GM10266 (cell line): ENCODE results near the gene PGR.

Source experiments
- DNase-seq: peaks from one replicate; pipeline ENCODE4 v3.0.0; 2012; ENCODE audit errors: extremely low spot score
- CTCF ChIP-seq: IDR thresholded peaks from 2 replicates; pipeline ENCODE4 v1.5.1; 2012; ENCODE audit warnings: mild to moderate bottlenecking, low read depth; ENCODE audit not compliant: control insufficient read depth, insufficient read depth; ENCODE audit errors: missing control alignments

The PGR gene

DNA sequence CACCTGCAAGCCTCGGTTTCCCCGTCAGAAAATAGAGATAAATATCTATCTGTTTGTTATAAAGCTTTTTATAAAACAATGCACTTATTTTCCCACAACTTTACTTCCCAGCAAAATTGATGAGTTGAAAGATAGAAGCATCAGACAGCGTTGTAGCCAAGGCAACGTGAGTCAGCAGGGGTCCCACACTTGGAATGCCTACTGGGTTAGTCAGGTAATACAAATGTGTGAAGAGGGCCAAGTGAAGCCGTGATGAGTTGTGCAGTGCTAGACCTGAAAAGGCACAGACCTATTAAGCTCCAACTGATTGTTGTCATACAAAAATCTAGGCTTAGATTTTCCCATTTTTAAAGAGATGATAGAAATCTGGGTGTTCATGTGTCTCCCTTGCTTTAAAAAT, 118.7 kb downstream of the PGR start:
- no peak for DNase-seq

GRCh38 chr11:101009690-101010055, 119.9 kb downstream of the PGR start:
- TF ChIP-seq CTCF = no peak
- DNase-seq = no peak

More for the DNA sequence above, 118.7 kb downstream of the PGR start:
- TF ChIP-seq CTCF = no peak

- no peak for TF ChIP-seq CTCF
- DNase-seq = no peak
Measured at GRCh38 chr11:101008961-101009689, 120.5 kb downstream of the PGR start.

DNA sequence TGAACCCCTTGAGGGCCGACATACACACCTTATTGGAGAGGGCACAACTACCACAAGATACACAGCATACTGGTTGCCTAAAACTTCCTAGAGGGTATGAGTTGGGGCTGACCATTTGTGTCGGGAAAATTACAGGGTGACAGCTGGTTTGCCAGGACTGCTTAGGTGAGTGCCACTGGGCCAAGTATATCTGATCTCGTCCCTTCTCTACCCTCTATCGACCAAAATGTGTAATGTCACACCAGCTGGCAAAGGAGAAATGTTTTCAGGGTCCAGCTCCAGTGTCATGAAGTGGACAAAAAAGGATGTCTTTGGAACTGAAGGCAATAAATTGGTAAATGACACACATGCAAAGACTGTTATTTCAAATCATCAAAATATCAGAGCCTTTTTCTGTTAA, 126.1 kb downstream of the PGR start:
- DNase-seq = no peak
- no peak for TF ChIP-seq CTCF

DNA sequence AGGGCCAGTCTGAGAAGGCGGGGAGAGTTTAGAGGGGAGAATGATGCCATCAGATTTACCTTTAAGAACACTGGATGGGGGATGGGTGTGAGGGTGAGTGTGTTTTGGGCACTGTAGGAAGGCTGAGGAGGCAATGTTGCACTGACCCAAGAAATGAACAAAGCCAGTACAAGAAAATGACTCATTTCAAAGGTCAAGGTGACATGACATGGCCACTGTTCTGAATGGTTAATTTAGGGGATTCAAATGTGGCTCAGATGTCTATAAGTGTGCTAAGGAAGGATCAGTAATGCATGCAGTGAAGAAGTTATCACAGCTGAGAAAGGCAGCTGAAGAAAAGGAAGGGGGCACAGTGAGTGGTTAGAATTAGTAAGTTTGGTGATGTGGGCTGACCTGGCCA, 129.9 kb downstream of the PGR start:
- no peak for DNase-seq

DNA sequence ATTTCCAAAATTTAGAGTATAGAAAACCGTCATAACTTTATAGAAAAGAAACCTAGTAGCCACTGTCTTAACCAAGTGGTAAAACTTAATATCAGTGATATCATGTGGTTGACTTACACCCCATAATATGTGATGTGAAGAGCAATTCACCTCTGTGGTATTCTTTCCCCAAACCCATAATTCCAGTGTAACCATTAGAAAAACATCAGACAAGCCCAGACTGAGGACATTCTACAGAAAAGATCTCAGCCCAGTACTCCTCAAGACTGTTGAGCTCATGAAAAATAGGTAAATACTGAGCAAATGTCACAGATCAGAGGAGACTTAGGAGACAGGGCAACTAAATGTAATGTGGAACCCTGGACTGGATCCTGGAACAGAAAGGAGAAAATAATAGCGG, 134.6 kb downstream of the PGR start:
- TF ChIP-seq CTCF = no peak

More for the DNA sequence above, 129.9 kb downstream of the PGR start:
- no peak for TF ChIP-seq CTCF

GRCh38 chr11:100991541-100991940, 138.1 kb downstream of the PGR start:
- DNase-seq = no peak

More for the DNA sequence above, 134.6 kb downstream of the PGR start:
- DNase-seq = no peak

More at GRCh38 chr11:100991541-100991940, 138.1 kb downstream of the PGR start:
- no peak for TF ChIP-seq CTCF
